Prostate gland (tissue), 2 donors: ENCODE data around the gene SPATA21.

Experiments
- POLR2A ChIP-seq: fragments of 450-650 bp; IDR thresholded peaks from one replicate; pipeline ENCODE4 v1.6.1; 2016; ENCODE audit warnings: antibody characterized with exemption, mild to moderate bottlenecking
- POLR2AphosphoS5 ChIP-seq: sonication (generic); formaldehyde crosslinking; IDR thresholded peaks from one replicate; pipeline ENCODE4 v1.6.1; 2017; ENCODE audit warnings: antibody characterized with exemption
- TF ChIP-seq, protein P1 (sequence below), 4 experiments: fragments of 200-600 bp in 2 of 4; fragments of 450-650 bp in 2 of 4; sonication (generic) in 2 of 4; IDR thresholded peaks; 1 replicate in 3 of 4; 2 replicates in 1 of 4; pipeline ENCODE4 v1.5.1; 2016 to 2019; ENCODE audit warnings: antibody characterized with exemption in 4 of 4, mild to moderate bottlenecking in 2 of 4, moderate library complexity in 2 of 4

DNA sequence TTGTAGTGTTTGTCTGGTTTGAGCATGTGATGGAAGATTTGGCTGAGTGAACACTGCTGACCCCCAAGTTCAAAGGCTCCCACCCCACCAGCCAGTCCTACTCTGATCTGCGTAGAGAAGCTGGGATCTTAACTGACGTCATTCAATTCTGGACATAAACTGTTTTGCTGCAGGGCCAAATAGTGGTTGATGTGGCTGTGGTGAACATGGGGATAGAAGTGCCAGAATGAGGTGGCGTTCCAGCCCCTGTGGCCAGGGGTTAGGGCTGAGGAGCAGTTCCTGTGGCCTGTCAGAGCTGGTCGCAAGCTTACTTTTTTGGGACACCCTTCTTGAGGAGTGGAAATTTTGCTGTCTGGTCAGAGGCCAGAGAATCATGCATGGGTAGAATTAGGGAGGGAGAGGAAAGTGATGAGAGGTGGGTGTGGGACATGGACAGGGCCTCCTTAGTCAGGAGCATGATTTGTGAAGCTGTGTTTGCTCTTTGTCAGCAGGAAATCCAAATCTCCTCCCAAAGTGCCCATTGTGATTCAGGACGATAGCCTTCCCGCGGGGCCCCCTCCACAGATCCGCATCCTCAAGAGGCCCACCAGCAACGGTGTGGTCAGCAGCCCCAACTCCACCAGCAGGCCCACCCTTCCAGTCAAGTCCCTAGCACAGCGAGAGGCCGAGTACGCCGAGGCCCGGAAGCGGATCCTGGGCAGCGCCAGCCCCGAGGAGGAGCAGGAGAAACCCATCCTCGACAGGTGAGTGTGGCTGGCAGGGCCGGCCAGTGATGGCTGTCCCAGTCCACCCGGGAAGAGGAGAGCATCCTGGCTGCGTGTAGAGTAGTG is 44.3 kb downstream of the SPATA21 start:
- TF ChIP-seq, protein P1, sequence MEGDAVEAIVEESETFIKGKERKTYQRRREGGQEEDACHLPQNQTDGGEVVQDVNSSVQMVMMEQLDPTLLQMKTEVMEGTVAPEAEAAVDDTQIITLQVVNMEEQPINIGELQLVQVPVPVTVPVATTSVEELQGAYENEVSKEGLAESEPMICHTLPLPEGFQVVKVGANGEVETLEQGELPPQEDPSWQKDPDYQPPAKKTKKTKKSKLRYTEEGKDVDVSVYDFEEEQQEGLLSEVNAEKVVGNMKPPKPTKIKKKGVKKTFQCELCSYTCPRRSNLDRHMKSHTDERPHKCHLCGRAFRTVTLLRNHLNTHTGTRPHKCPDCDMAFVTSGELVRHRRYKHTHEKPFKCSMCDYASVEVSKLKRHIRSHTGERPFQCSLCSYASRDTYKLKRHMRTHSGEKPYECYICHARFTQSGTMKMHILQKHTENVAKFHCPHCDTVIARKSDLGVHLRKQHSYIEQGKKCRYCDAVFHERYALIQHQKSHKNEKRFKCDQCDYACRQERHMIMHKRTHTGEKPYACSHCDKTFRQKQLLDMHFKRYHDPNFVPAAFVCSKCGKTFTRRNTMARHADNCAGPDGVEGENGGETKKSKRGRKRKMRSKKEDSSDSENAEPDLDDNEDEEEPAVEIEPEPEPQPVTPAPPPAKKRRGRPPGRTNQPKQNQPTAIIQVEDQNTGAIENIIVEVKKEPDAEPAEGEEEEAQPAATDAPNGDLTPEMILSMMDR (IDR thresholded peaks at IDR 0.05), result no peak
- TF ChIP-seq POLR2A (no peak), POLR2AphosphoS5 (no peak)
